Tibial artery (tissue), 4 donors: ENCODE measurements around the gene UBA1.

Experiments
- DNase-seq, 2 donors: peaks; one replicate each; pipeline ENCODE4 v3.0.0-alpha.2; 2019
- H3K27ac ChIP-seq, 2 donors: fragments of 200-600 bp; sonication (generic) in 1 of 2; 1 replicate in 1 of 2; 2 replicates in 1 of 2; pipeline ENCODE4 v1.5.1; 2018 to 2019; ENCODE audit warnings: mild to moderate bottlenecking in 1 of 2
- H3K27me3 ChIP-seq, 2 donors: fragments of 200-600 bp; sonication (generic) in 1 of 2; one replicate each; pipeline versions ENCODE4 v1.5.1 to v1.6.0; 2016 to 2019
- H3K36me3 ChIP-seq, 3 donors: fragments of 200-600 bp; sonication (generic) in 2 of 3; one replicate each; pipeline ENCODE4 v1.5.1; 2016 to 2019; ENCODE audit warnings: mild to moderate bottlenecking in 2 of 3
- H3K4me1 ChIP-seq, 4 donors: fragments of 200-600 bp; sonication (generic) in 2 of 4; 1 replicate in 3 of 4; 2 replicates in 1 of 4; pipeline ENCODE4 v1.5.1; 2016 to 2019
- H3K4me3 ChIP-seq, 2 donors: fragments of 200-600 bp; sonication (generic) in 1 of 2; 1 replicate in 1 of 2; 2 replicates in 1 of 2; pipeline ENCODE4 v1.5.1; 2018 to 2019; ENCODE audit warnings: mild to moderate bottlenecking in 2 of 2
- H3K9me3 ChIP-seq, 3 donors: fragments of 200-600 bp; sonication (generic) in 1 of 3; one replicate each; pipeline ENCODE4 v1.5.1; 2016 to 2019
- intact Hi-C: fragments of 100-400 bp; cut with DNase I; formaldehyde crosslinking; loops from one replicate; pipeline ENCODE4 v1.15.0; 2023; ENCODE audit warnings: low total_unique reads
- TF ChIP-seq, protein P1 (sequence below), 2 experiments: fragments of 200-600 bp in 1 of 2; fragments of 450-650 bp in 1 of 2; IDR thresholded peaks; one replicate each; pipeline ENCODE4 v1.5.1; 2017 to 2019; ENCODE audit warnings: antibody characterized with exemption in 2 of 2, mild to moderate bottlenecking in 1 of 2, moderate library complexity in 1 of 2

Gene UBA1

DNA sequence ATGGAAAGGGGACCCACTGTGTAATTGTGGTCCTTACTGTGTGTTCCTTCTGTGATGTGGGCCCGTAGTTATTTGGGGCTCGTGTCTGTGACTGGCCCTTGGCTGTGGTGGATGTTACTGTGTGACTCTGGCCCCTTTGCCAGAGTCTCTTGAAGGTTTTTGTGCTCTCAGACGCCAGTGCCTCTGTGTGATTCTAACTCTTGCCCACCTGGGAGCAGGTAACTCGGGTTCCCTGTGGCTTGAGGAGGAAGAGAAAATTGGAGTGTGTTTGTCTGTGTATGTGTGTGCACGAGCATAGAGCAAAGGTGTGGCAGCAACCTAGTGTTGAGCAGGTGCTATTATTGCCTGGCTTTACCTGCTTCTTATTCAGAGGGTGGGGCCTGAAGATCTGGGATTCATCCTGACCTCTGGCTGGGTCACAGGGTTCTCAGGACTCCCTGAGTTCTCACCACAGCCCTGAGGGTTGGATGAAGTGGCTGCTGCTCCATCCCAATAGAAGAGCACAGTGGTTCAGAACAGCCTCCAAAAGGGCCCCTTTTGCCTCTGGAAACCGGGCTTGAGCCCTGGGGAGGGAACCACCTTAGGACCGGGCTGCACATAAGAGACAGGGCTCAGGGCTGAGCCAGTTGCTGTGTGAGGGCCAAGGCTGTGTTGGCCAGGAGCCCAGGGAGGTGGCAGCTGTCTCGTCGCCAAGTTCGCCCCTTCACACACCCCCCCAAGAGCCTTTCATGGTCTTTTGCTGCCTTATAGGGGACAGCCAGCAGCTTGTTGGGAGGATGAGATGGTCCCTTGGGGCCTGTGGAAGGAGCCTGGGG lies 47.3 kb upstream of the UBA1 start:
- intact Hi-C loops, result no loop called here
- Histone ChIP-seq H3K27me3 (no peaks in the 10 kb centered on the region), H3K9me3 (peaks cover 0 to 4% (median 0%) of the 10 kb centered on the region in 3 donors), H3K4me3 (peak overlapping the region; percentile 83 to 85), H3K36me3 (no peaks in the 10 kb centered on the region), H3K27ac (peak overlapping the region; percentile 93 to 99), H3K4me1 (peaks cover 0 to 38% (median 11%) of the 10 kb centered on the region in 4 donors)
- TF ChIP-seq, protein P1, sequence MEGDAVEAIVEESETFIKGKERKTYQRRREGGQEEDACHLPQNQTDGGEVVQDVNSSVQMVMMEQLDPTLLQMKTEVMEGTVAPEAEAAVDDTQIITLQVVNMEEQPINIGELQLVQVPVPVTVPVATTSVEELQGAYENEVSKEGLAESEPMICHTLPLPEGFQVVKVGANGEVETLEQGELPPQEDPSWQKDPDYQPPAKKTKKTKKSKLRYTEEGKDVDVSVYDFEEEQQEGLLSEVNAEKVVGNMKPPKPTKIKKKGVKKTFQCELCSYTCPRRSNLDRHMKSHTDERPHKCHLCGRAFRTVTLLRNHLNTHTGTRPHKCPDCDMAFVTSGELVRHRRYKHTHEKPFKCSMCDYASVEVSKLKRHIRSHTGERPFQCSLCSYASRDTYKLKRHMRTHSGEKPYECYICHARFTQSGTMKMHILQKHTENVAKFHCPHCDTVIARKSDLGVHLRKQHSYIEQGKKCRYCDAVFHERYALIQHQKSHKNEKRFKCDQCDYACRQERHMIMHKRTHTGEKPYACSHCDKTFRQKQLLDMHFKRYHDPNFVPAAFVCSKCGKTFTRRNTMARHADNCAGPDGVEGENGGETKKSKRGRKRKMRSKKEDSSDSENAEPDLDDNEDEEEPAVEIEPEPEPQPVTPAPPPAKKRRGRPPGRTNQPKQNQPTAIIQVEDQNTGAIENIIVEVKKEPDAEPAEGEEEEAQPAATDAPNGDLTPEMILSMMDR (IDR thresholded peaks at IDR 0.05), result no peak
- DNase-seq, result no peak

DNA sequence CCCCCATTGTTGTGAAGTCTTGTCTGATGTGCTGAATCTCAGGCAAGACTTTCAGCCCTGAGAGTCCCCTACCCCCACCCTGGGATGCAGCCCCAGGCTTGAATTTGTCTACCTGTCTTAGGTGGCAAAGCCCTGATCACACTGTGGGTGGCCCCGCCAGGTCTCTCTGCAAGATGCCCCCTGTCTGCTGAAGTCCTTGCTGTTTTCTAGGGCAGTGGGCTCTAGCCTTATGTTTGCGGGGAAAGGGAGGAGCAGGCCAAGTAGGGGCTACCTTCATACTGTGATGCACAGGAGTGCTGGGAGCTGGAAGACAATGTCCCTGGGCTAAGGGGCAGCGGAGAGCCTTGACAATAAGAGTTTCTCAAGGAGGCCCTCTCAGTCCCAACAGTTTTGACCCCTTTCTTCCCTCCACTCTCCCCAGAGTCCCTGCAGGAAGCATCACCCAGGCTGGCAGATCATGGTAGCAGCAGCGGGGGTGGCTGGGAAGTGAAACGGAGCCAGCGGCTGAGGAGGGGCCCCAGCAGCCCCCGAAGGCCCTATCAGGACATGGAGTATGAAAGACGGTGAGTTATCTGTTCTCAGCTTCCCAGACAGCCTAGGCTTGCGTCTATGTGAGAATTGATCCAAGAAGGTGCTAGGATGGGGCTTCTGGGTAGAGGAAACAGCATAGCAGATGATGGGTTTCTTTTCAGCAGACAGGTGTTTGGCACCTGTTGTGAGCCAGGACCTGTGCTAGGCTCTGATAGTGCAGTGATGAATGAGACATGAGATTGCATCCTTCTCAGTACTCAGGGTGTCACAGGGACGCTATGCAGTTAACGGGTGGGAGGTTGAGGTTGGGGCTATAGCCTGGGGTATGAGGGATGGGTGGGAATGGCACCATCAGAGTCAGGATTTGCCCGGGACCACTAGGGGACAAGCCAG lies 46.4 kb upstream of the UBA1 start:
- no peaks in the 10 kb centered on the region for H3K27me3 ChIP-seq
- peaks cover 0 to 4% (median 0%) of the 10 kb centered on the region in 3 donors for H3K9me3 ChIP-seq
- no peaks in the 10 kb centered on the region for H3K36me3 ChIP-seq
- TF ChIP-seq, protein P1 (IDR thresholded peaks at IDR 0.05), result no peak
- H3K4me1 ChIP-seq, result peaks cover 0 to 38% (median 11%) of the 10 kb centered on the region in 4 donors
- peak overlapping the region; percentile 93 to 99 for H3K27ac ChIP-seq
- DNase-seq, result no peak
- intact Hi-C loops, result no loop called here
- H3K4me3 ChIP-seq, result peak overlapping the region; percentile 83 to 85

DNA sequence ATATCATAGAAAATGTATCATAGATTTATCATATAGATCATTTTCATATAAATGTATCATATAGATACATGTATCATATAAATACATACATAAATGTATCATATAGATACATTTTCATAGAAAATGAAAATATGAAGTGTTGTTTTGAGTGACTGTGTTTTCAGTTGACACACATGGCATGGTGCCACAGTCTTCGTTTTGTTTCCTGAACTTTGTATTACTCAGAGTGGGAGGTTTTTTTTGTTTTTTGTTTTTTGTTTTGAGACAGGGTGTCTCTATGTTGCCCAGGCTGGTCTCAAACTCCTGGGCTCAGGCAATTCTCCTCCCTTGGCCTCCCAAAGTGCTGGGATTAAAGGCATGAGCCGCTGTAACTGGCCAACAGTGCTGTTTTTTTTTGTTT lies 44.7 kb upstream of the UBA1 start:
- H3K9me3 ChIP-seq, result peaks cover 0 to 4% (median 0%) of the 10 kb centered on the region in 3 donors
- H3K27me3 ChIP-seq, result no peaks in the 10 kb centered on the region
- no peaks in the 10 kb centered on the region for H3K36me3 ChIP-seq
- no peak overlapping the region for H3K27ac ChIP-seq
- H3K4me3 ChIP-seq, result no peak overlapping the region
- H3K4me1 ChIP-seq, result peaks cover 0 to 29% (median 9%) of the 10 kb centered on the region in 4 donors
- TF ChIP-seq, protein P1 (IDR thresholded peaks at IDR 0.05), result no peak
- intact Hi-C loops, result no loop called here
- no peak for DNase-seq

DNA sequence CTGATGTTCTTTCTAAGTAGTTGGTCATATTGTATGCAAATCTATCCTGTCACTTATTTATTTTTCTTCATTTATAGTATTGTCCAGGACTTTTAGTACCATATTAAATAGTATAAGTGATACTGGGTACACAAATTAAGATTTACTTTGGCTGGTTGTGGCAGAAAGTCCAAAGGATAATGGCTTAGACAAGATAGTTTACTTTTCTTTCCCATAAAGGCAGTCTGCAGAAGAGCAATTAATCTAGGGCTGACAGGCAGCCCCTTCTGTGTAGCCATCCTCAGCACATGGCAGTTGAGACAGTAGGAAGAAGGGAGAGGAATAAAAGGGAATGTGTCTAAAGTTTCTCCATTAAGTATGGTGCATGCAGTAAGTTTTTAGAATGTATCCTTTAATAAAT lies 42.2 kb upstream of the UBA1 start:
- intact Hi-C loops, result no loop called here
- Histone ChIP-seq H3K36me3 (peaks cover 0 to 4% (median 0%) of the 10 kb centered on the region in 3 donors), H3K4me3 (no peak overlapping the region), H3K27ac (no peak overlapping the region), H3K4me1 (peaks cover 0 to 24% (median 7%) of the 10 kb centered on the region in 4 donors), H3K27me3 (no peaks in the 10 kb centered on the region), H3K9me3 (peaks cover 0 to 4% (median 0%) of the 10 kb centered on the region in 3 donors)
- TF ChIP-seq, protein P1 (IDR thresholded peaks at IDR 0.05), result no peak
- no peak for DNase-seq

DNA sequence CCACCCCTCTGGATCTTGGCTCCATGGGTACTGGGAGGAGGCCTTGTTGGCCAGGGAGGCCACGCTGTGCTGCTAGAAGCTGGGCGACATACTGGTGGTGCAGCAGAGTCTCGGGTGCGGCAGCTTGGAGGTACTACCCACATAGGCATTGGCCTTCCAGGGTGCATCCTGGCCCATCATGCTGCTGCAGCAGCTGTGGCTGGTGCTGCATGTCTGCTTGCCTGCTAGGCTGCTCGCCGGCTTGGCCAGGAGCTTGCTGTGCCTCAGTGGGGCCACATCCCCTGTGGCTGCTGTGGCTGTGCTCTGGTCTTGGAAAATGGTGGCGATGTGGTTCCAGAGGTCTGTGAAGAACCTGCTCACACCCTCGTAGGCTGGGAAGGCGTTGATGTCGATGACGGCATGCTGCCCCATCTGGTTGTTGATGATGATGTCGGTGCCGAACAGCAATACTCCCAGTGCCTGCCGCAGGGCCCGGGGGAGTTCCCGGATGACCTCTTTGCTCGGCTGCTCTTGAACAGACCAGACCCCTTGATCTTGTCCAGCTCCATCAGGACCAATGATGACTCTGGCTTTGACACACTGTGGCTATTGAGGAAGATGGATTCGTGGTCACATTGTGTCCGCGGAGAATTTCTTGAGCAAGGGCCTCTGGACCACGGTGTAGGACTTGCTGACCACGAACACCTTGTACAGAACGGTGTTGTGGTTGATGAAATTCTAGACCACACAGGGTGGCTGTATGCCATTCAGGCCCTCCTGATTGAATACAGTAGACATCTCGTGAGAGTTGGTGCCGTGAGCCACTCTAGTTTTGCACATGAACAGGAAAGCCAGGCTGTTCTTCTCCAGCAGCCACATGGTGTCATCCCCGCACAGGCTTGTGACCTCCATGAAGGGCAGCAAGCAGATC lies 36.8 kb upstream of the UBA1 start:
- no peak for DNase-seq
- H3K27ac ChIP-seq, result no peak overlapping the region
- H3K36me3 ChIP-seq, result peaks cover 0 to 14% (median 4%) of the 10 kb centered on the region in 3 donors
- H3K9me3 ChIP-seq, result no peaks in the 10 kb centered on the region
- H3K27me3 ChIP-seq, result no peaks in the 10 kb centered on the region
- intact Hi-C loops, result no loop called here
- TF ChIP-seq, protein P1 (IDR thresholded peaks at IDR 0.05), result no peak
- H3K4me3 ChIP-seq, result no peak overlapping the region
- no peaks in the 10 kb centered on the region for H3K4me1 ChIP-seq
